HG03159 (cell line): ENCODE measurements around the gene MPI.
"Not testable (repeated sequence)": the region's sequence is repeated elsewhere in the genome, so short reads cannot be mapped to it uniquely, and the experiment has no call there.

Source experiments
- ATAC-seq: cut with Tn5 transposase; IDR thresholded peaks from one replicate; pipeline ENCODE4 v1.9.1; 2021; ENCODE audit warnings: mild to moderate bottlenecking, moderate library complexity; ENCODE audit not compliant: unreplicated experiment

MPI gene

DNA sequence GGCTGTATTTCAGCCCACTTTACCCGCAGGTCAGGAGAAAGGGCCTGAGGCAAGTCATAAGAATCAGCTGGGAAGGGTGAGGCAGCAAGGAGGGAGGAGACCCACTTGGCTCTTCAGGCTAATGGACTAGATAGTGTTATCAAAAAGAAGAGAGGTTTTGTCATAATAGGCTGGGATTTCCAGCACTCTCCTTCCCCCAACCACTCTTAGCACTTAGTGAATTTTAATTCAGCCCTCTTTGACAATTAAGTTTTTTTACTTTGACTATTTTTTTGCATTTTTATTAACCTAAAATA, 771 bp downstream of the MPI start:
- no peak for ATAC-seq

DNA sequence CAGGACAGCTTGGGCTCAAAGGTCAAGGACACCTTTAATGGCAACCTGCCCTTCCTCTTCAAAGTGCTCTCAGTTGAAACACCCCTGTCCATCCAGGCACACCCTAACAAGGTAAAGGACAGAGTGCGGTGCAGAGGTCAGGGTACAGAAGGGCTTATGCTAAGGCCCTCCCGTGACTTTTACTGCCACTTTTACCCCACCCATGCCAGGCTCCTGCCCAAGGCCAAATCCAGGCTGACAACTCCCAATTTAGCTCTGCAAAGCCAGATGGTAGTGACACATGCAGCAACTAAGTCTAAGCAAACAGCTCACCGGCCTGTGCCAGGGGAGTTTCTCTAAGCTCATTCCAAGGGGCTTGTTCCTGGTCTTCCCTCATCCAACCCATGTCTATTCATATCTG, 1.6 kb downstream of the MPI start:
- no peak for ATAC-seq

DNA sequence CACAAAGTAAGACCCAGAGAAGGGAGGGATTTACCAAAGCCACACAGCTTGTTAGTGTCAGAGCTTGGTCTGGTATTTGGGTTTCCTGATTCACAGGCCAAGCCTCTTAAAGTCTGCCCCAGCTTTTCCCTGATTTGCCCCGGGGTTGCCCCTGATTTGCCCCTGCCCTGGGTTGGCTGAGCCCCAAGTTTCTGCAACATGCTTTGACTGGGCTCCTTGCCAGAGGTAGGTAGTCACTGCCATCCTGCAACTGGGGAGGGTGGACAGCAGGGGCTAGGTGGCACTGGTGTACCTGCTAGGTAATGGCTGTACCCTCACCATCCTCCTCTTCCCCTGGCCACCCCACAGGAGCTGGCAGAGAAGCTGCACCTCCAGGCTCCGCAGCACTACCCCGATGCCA, 2.5 kb downstream of the MPI start:
- no peak for ATAC-seq

DNA sequence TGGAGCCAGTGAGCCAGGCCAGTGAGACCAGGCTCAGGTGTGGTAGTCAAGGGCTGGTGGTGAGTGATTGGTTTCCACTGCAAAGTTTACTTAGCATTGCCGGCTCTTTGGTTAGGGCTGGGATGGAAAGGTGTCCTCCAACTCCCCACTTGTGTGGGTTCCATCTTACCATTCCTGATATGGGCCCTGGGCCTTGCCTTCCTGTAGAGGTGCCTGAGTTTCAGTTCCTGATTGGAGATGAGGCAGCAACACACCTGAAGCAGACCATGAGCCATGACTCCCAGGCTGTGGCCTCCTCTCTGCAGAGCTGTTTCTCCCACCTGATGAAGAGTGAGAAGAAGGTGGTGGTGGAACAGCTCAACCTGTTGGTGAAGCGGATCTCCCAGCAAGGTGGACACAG, 3.1 kb downstream of the MPI start:
- ATAC-seq = no peak

DNA sequence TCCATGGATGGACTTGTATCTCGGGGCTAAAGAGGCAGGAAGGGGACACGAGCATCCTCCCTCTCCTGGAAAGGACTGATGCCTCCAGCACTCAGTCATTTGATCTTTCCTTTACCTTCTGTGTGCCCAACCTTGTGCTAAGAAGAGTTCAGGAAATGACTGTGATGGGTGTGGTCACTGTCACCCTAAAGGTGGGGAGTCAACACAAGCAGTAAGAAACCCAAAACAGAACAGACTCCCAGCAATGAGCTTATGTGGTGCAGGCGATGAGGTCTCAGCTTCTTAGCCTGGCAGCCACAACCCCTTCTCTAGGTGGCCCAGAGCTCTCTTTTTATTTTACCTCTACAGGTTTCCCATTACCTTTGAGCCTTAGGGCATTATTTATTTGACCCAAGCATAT, 3.8 kb downstream of the MPI start:
- ATAC-seq = no peak

DNA sequence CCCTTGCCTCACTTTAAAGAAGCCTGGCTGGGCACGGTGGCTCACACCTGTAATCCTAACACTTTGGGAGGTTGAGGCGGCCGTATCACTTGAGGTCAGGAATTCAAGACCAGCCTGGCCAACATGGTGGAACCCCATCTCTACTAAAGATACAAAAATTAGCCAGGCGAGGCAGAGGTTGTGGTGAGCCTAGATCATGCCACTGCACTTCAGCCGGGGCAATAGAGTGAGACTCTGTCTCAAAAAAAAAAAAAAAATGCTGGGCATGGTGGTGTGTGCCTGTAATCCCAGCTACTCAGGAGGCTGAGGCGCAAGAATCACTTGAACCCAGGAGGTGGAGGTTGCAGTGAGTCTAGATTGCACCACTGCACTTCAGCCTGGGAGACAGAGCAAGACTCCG, 4.5 kb downstream of the MPI start:
- not testable (repeated sequence) for ATAC-seq

DNA sequence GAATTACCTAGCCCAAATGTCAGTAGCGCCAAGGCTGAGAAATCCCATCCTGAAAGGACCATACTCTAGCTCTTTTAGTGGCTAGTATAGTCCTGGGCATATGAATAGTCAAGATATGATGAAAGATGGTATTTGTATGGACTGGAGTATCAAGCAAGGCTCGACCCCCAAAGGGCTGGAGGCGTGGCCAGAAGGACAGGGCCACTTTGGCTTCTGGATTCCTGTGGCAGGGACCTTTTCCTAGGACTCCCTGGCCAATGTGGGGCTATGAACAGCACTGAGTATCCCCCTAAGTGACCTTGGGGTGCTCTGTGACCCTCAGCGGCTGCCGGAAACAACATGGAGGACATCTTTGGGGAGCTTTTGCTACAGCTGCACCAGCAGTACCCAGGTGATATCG, 6.0 kb downstream of the MPI start:
- ATAC-seq = no peak

DNA sequence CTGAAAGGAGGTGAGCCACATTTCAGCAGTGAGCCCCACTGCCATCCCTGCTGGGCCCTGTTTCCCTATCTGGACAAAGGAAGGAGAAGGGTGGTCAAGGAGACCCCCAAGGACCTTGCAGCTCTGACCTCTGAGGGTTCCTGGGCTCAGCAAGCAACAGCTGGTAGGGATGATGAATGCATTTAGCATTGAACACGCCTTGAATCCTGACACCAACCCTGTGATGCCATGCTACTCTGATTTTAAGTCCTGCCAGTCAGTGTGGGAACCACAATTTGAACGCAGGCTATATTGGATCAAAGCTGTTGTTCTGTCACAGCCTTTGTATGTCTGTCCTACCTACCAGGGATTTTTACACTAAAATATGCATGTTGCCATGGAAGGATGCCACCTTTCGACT, 6.5 kb downstream of the MPI start:
- ATAC-seq = no peak

DNA sequence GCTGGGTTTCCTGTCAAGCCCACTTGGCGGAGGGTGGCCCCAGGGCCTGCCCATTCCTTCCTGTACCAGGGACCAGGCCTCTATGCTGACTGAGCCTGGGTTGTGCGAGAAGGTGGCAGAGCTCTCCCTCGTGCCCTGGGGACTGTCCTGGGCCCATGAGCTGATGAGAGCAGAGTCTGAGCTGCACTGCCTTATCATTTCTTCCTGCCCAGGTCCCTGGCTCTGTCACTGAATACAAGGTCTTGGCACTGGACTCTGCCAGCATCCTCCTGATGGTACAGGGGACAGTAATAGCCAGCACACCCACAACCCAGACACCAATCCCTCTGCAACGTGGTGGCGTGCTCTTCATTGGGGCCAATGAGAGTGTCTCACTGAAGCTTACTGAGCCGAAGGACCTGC, 7.5 kb downstream of the MPI start:
- no peak for ATAC-seq

DNA sequence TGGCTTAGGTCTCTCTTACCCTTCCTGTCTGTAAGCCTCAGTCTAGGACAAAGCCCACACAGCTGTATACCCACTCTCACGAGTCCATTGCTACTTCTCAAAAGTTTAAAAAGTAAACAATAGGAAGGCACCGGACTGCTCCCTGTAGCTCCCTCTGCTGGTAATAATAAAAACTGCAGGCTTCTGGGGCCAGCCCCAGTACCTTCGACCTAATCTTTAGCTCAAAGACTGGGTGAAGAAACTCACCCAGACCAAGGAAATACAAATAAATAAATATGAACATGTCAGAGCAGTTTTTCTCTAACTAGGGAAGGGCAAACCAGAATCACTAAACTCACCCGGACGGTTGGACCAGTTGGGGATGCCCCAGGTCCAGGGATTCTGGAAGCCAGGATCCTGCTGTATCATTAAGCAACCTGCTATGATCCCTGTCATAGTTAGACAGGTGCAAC, 11.8 kb downstream of the MPI start:
- no peak for ATAC-seq

DNA sequence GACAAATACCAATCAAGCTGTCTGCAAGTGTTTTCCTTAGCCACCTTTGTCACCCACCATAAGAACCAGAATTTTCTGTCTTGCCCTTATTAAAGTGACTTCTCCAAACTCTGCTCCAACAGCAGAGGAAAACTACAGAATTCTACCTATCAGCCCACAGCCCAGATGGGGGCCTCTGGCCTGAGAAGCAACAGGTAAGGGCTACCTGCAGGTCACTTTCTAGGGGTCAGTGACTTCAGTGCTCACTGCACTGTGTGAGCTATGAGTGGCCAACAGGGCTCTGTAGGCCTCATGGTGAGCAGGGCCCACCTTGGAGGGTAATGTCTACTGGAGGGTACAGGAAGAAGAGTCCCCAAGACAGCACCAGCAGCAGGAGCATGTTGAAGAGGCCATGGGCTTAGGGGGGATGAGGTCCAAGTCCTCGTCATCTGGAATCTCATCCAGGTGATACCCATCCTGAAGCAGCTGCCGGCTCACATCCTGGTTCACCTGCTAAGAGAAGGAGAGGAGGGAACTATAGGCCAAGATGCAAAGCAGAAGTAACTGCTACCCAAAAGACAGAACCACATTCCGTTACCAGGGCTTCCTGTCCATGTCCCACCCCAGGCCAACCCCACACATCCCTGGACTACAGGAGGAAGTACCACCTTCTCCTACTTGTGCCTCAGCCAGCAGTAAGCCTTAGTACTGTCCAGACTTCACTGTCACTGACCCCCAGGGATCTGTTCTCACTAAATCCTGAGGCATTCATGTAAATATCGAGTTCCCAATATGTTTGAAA, 12.6 kb downstream of the MPI start:
- ATAC-seq = no peak

DNA sequence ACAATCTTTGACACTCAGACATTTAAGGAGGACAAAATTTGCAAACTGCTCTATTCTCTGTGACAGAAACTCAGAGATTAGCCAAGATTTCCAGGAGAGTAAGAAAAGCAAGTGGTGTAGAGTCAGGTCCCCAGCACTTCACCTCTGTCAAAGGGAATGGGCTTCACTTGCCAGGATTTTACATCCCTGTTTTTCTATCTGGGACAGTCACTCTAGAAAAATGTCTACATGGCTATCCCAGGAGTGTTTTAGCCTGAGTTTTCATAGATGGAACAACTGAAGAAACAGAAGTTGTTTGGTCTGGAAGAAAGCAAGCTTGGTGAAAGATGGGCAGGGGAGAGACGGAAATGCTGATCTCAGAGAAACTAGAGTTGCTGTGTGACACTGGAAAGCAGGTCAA, 13.8 kb downstream of the MPI start:
- no peak for ATAC-seq

DNA sequence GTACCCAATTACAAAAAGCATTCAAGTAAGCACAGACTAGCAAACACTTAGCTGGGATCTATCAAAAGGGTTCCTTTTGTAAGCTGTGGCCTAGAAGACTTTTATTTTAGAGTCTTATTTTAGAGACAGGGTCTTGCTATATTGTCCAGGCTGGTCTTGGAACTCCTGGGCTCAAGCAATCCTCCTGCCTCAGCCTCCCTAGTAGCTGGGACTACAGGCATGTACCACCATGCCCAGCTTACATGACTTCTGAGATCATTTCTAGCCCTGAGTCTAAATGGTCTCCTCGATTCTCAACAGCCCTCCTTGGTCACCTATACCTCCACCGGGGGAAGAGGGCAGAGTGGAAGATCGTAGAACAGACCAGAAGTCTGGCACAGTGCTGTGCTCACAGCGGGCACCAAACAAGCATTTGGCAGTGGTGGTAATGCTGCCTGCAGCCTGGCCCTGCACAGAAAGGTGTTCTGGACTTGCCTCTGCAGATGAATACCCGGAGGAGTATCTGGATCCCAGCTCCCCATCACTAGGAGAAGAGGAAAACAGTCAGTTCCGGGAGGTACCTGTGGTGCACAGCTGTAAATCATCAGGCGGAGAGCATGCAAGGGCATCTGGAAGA, 14.5 kb downstream of the MPI start:
- ATAC-seq = no peak

DNA sequence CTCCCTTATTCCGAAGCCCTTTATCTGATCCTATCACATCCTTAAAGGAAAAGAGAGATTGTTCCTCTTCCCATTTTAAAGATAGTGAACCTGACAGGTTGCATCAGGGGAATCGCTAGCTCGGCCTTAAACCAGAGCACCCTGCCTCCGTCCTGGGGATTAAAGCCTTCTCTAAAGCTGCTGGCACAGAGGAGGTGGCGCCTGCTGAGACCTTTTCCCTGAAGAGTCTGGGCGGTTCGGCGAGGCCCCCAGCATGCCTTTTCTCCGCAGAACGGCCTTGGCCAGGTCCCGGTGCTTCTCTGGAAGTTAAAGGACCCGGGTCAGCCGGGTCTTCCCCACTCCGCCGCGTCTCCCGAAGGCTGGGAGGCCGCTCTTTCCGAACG, 16.2 kb downstream of the MPI start:
- no peak for ATAC-seq

DNA sequence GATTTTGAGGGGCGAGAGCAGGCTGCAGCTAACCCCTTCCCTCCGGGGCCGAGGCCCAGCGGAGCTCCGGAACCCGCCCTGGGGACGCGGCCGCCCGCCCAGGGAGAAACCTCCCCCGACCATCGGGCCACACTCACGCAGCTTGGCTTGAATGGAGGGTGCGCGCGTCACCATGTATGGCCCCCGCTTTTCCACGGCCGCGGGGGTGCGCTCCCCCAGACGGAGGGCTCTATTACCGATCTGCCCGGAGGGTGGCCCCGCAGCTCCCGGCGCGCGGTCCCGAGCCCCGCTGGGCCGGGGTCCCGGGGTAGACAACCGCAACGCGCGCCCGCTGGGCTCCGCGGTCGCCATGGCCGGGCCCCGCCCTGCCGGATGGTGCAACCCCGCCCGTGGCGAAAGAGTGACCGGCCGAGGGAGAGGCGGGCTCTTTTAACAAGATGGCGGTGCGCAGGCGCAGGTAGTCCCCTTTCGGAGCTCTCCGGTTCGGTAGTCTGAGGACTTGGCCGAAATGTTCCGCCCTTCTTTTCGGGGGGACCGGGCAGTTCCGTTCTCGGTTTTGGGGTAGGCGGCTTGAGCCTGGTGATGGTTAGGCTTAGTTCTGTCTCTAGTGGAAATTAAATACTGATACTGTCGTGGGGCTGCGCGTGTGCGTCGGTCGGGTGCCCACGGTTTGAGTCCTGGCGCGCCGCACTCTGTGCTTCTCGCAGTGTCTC, 16.8 kb downstream of the MPI start, which contains the start of gene FAM219B:
TSS of gene FAM219B (minus strand) at position 402 of the 713 bp plus-strand sequence. CDS start at position 351, 51 bp downstream.
- peak; percentile 87 for ATAC-seq

DNA sequence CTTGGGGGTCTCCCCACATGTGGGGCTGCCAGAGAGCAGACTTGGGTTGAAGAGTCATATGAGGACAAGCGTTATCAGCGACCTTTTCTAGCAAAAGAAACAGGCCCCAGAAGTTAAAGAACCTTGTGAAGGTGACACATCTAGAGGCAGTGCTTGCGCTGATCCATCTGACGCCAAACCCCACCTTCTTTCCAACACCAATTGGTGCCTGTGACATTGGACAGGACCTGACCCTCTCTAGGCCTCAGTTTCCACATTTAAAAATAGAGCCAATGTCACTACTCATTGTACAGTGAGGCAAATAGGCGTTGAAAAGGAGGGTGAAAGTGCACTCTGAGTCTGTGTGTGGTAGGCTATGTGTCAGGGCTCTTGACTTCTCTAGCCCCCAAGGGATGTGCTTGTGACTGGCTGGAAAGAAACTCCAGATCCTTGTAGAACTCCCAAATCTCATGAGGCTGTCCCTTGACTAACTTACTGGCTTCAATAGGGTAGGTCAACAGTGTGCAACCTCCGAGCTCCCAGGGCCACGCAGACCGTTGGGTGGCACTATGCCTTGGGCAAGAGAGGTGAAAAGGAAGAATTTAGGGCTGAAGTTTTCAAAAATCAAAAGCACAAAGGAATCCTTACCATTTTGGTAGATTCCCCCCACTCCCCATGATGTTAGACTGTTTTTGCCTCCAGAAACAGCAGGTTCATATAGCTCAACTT, 17.5 kb downstream of the MPI start:
- ATAC-seq = no peak

DNA sequence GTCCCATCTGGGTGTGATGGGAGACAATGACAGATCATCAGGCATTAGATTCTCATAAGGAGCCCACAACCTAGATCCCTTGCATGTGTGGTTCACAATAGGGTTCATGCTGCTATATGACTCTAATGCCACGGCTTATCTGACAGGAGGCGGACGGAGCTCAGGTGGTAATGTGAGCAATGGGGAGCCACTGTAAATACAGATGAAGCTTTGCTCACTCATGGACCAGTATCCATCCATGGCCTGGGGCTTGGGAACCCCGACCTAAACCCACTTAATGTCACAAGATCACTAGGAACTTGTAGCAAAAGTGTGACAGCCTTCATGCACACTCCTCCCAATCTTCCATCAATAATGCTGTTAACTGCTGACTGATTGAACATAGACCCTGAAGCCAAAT, 18.8 kb downstream of the MPI start:
- ATAC-seq = no peak

DNA sequence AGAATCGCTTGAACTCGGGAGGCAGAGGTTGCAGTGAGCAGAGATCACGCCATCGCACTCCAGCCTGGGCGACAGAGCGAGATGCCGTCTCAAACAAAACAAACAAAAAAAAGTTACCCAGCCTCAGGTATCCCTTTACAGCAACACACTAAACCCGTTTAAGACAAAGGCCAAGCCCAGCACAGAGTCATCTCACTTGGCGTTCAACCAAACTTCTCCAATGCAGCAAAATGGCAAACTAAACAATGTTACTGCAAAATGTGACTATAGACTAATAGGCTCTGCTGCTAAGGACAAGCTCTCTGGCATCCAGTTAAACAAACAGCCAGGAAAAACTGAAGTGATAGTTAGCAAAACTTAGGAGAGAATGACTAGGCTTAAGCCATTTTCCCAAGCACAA, 23.2 kb downstream of the MPI start:
- no peak for ATAC-seq

DNA sequence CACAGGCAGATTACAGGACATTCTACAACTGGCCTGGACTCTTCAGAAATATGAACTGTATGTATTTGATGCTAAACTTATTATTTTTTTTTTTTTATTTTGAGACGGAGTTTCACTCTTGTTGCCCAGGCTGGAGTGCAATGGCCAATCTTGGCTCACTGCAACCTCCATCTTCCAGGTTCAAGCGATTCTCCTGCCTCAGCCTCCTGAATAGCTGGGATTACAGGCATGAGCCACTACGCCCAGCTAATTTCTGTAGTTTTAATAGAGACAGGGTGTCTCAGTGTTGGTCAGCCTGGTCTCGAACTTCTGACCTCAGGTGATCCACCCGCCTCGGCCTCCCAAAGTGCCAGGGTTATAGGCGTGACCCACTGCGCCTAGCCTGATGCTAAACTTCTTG, 24.0 kb downstream of the MPI start:
- ATAC-seq = not testable (repeated sequence)

DNA sequence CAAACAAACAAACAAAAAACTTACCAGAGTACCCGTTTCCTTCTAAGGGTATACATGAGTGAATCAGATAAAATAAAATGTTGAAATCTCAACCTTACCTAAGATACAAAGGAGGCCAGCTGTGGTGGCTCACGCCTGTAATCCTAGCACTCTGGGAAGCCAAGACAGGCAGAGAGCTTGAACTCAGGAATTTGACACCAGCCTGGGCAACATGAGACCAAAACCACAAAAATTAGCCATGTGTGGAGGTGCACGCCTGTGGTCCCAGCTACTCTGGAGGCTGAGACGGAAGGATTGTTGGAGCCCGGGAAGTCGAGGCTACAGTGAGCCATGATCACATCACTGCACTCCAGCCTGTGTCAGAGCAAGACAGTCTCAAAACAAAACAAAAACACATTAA, 27.8 kb downstream of the MPI start:
- no peak for ATAC-seq

DNA sequence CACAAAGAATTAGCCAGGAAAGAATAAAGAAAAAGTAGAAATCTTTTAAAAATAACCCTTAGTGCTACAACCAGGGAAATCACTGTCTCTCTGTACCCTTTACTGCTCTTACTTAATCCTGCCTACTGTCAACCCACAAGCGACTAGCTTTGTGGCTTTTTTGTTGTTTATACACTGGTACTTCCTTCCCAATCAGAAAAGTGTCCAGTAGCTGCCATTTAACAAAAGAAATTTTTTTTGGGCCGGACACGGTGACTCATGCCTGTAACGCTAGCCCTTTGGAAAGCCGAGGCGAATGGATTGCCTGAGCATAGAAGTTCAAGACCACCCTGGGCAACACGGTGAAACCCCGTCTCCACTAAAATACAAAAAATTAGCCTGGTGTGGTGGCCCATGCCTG, 30.6 kb downstream of the MPI start:
- no peak for ATAC-seq

DNA sequence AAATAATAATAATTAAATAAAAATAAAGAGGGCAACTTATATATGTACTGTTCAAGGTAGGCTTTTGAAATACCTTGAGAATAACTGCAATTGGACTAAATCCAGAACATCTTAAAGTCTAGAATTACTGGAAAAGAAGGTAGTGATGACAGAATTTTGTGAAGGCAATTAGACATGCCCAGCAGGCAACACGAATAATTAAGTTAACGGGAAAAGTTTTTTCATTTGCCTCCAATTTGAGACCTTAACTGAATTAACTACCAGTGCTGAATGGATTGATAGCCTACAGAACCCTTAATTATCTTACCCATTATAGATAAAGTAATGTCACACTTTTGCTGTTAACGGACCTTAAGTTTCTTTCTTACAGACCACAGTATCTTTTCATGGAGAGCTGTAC, 34.7 kb downstream of the MPI start:
- no peak for ATAC-seq
